Erythroblast (primary cell): ENCODE data around the gene HNRNPH2.

Experiments used
- GATA1 ChIP-seq: IDR thresholded peaks from 2 replicates; pipeline ENCODE4 v1.6.1; 2011; ENCODE audit warnings: low read depth, mild to moderate bottlenecking, control low read depth, low read length, moderate library complexity
- POLR2A ChIP-seq: IDR thresholded peaks from 2 replicates; pipeline ENCODE4 v1.6.1; 2011; ENCODE audit warnings: mild to moderate bottlenecking, low read length

GRCh38 chrX:101416691-101417090 lies 8.7 kb downstream of the HNRNPH2 start:
- TF ChIP-seq POLR2A (no peak), GATA1 (no peak)
